Pancreas (tissue), 10 donors: ENCODE measurements around the gene OR6B1. TPM values are rescaled to one million over a fixed set of nuclear protein-coding genes. Genes with fewer than 3 reads are reported as not detected.

Experiments
- ATAC-seq, 4 donors: fragments of 200-7000 bp; cut with Tn5 transposase; one replicate each; pipeline versions ENCODE4 v1.8.0 to v1.9.1; 2020; ENCODE audit warnings: mild to moderate bottlenecking in 4 of 4, moderate library complexity in 4 of 4
- DNase-seq, 6 donors: peaks; one replicate each; pipeline ENCODE4 v3.0.0-alpha.2; 2020
- FAIRE-seq: peaks from 2 replicates; lab custom pipeline; 2012; peaks lifted over from hg19 to GRCh38; lab: Jason Lieb, UNC
- H3K27ac ChIP-seq, 4 donors: fragments of 200-600 bp; sonication (generic); 1 replicate in 3 of 4; 2 replicates in 1 of 4; pipeline versions ENCODE4 v1.5.0 to v1.8.0; 2020
- H3K27me3 ChIP-seq, 4 donors: fragments of 200-600 bp; one replicate each; pipeline ENCODE4 v1.8.0; 2021
- H3K36me3 ChIP-seq, 3 donors: fragments of 200-600 bp; sonication (generic) in 1 of 3; one replicate each; pipeline versions ENCODE4 v1.5.0 to v1.8.0; 2020 to 2021
- H3K4me1 ChIP-seq, 3 donors: fragments of 200-600 bp; one replicate each; pipeline ENCODE4 v1.8.0; 2021
- H3K4me3 ChIP-seq, 4 donors: fragments of 200-600 bp; sonication (generic) in 2 of 4; one replicate each; pipeline versions ENCODE4 v1.5.0 to v1.8.0; 2020 to 2021
- H3K9me3 ChIP-seq, 4 donors: fragments of 200-600 bp; one replicate each; pipeline ENCODE4 v1.8.0; 2021
- CTCF ChIP-seq, 4 donors: fragments of 200-600 bp; sonication (generic) in 3 of 4; IDR thresholded peaks; one replicate each; pipeline versions ENCODE4 v1.5.0 to v1.8.0; 2021; ENCODE audit warnings: antibody characterized with exemption in 4 of 4
- WGBS, 2 donors: extraction: QIAGEN DNeasy Blood & Tissue Kit; methylation state at CpG; one replicate each; pipeline ENCODE4 v1.1.7; 2013; 5-methylcytosine and 5-hydroxymethylcytosine counted together
- intact Hi-C, 3 donors: fragments of 100-400 bp; cut with DNase I; formaldehyde crosslinking; loops; one replicate each; pipeline versions ENCODE4 v1.11.1 to v1.14.2; 2022
- polyA plus RNA-seq, 2 donors: library from polyadenylated mRNA; stranded (reverse); fragments of 200-250 nt; gene quantifications; one replicate each; pipeline ENCODE4 v1.2.3, GENCODE V29; 2013
- total RNA-seq, 6 donors: library from RNA; stranded (reverse); fragmentation: NEBNext Ultra II Directional in 4 of 6; extraction: Animal tissue kit (Norgen Biotek cat#: 25700) in 4 of 6; gene quantifications; one replicate each; pipeline versions ENCODE4 v1.2.1 to v1.2.4, GENCODE V29; 2021 to 2023
- donor health status: healthy with polysubstance abuse.
- donor health status: DM: no; HTN: no; CAD: no; lungs with moderate emphysema.
- donor health status: DM: no; HTN: no; CAD: no.
- donor health status: control.
- donor health status: control.
- donor health status: Bipolar disorder and iron deficiency.
- donor health status: DM: yes; HTN: yes; CAD: no.
- donor health status: DM: no; HTN: no; CAD: no.
- donor health status: DM: no; HTN: no; CAD: no.
- donor health status: DM: yes; HTN: yes; CAD: no.

The OR6B1 gene
- total and polyA plus RNA-seq, 8 donors = not detected

DNA sequence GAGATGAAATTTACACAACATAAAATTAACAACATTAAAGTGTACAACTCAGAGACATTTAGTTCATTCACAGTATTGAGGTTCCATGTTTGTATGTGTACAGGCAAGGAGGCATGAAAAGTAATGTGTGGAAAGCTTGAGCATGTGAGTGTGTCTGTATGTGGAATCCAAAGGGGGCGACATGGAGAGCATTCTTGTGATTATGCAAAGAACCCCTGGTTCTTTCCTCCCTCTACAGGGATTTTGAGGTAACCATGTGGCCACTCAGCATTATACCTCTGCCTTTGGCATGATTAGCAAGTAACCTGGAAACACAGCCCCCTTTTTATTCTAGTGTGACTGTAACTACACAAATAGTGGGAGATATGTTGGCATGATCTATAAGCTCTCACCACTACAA lies 24.5 kb upstream of the OR6B1 start:
- Histone ChIP-seq H3K36me3 (no peaks in the 10 kb centered on the region), H3K27ac (no peak overlapping the region), H3K4me3 (no peak overlapping the region), H3K4me1 (peaks cover 0 to 7% (median 5%) of the 10 kb centered on the region in 3 donors), H3K27me3 (no peaks in the 10 kb centered on the region), H3K9me3 (no peaks in the 10 kb centered on the region)
- TF ChIP-seq CTCF (IDR thresholded peaks at IDR 0.05) = no peak
- FAIRE-seq (no peak), ATAC-seq (no peak), DNase-seq (no peak)
- intact Hi-C loops = no loop called here
- WGBS, 2 donors = 65 to 70% methylated on average over 1 of the region's 1 CpG

- no peak for FAIRE-seq
Observed at GRCh38 chr7:143978585-143978984, 21.5 kb upstream of the OR6B1 start.

GRCh38 chr7:143979359-143979758 lies 20.8 kb upstream of the OR6B1 start:
- peaks cover 0 to 7% (median 5%) of the 10 kb centered on the region in 3 donors for H3K4me1 ChIP-seq
- DNase-seq = no peak
- no peak for FAIRE-seq
- no peak overlapping the region for H3K27ac ChIP-seq
- TF ChIP-seq CTCF (IDR thresholded peaks at IDR 0.05) = no peak
- H3K27me3 ChIP-seq = no peaks in the 10 kb centered on the region
- peak in 1 of 4 donors; percentile 29 for ATAC-seq
- WGBS, 2 donors = 80 to 89% methylated on average over 1 of the region's 1 CpG
- H3K9me3 ChIP-seq = no peaks in the 10 kb centered on the region
- intact Hi-C loops = no loop called here
- no peak overlapping the region for H3K4me3 ChIP-seq
- no peaks in the 10 kb centered on the region for H3K36me3 ChIP-seq

More at GRCh38 chr7:143978585-143978984, 21.5 kb upstream of the OR6B1 start:
- no peak overlapping the region for H3K4me3 ChIP-seq
- 83 to 86% methylated on average over 2 of the region's 2 CpGs for WGBS, 2 donors
- intact Hi-C loops = no loop called here
- DNase-seq (no peak), ATAC-seq (no peak)
- no peaks in the 10 kb centered on the region for H3K27me3 ChIP-seq
- H3K4me1 ChIP-seq = peaks cover 0 to 7% (median 5%) of the 10 kb centered on the region in 3 donors
- no peaks in the 10 kb centered on the region for H3K36me3 ChIP-seq
- TF ChIP-seq CTCF (IDR thresholded peaks at IDR 0.05) = no peak
- no peak overlapping the region for H3K27ac ChIP-seq
- H3K9me3 ChIP-seq = no peaks in the 10 kb centered on the region

DNA sequence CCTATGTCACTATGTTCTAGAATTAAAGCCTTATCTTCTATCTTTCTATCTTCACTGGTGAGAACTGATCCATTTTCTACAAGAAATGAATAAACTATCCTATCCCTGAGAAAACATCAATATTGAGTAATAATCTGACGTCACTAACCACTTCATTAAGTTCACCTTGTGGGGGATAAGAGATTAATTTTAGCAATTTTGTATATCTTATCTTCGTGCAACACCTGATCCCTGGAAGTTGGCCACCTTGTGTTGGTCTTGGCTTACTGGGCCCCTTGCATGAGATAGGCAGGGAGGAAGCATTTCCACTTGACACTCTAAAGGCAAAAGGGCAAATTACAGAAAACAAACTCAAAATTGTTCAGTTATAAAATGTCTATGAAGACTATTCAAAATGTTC lies 20.1 kb upstream of the OR6B1 start:
- peak in 2 of 6 donors; percentile 4 to 33 for DNase-seq
- H3K27ac ChIP-seq = no peak overlapping the region
- peaks cover 0 to 7% (median 5%) of the 10 kb centered on the region in 3 donors for H3K4me1 ChIP-seq
- H3K4me3 ChIP-seq = no peak overlapping the region
- ATAC-seq = peak; percentile 29 to 66 (median 62)
- 12 to 16% methylated on average over 2 of the region's 2 CpGs for WGBS, 2 donors
- TF ChIP-seq CTCF (IDR thresholded peaks at IDR 0.05) = no peak
- H3K27me3 ChIP-seq = no peaks in the 10 kb centered on the region
- no peaks in the 10 kb centered on the region for H3K9me3 ChIP-seq
- no peak for FAIRE-seq
- intact Hi-C loops = no loop called here
- H3K36me3 ChIP-seq = no peaks in the 10 kb centered on the region

DNA sequence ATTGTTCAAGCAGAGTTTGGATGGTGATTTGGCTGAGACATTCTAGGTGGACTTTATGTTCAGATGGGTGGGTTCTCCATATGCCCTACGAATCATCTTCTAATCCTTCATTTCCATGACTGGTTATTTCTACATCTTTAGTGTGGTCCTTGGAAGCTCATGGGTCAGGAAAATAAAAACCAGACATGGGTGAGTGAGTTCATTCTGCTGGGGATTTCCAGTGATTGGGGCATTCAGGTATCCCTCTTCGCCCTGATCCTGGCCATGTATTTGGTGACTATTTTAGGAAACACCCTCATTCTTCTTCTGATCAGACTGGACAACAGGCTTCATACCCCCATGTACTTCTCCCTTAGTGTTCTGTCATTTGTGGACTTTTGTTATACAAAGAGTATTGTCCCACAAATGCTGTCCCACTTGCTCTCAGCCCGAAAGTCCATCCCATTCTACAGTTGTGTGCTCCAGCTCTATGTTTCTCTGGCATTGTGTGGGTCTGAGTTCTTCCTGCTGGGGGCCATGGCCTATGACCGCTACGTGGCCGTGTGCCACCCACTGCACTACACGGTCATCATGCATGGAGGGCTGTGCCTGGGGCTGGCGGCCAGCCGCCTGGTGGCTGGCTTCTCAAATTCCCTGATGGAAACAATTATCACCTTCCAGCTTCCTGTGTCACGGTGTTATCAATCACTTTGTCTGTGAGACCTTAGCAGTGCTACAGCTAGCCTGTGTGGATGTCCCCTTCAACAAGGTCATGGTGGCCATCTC lies 19.2 kb upstream of the OR6B1 start:
- no peaks in the 10 kb centered on the region for H3K27me3 ChIP-seq
- H3K4me3 ChIP-seq = no peak overlapping the region
- ATAC-seq (no peak), FAIRE-seq (no peak), DNase-seq (no peak)
- 96% methylated on average over 10 of the region's 10 CpGs for whole genome bisulfite sequencing, 2 donors
- no peaks in the 10 kb centered on the region for H3K36me3 ChIP-seq
- intact Hi-C loops = no loop called here
- no peak for TF ChIP-seq CTCF (IDR thresholded peaks at IDR 0.05)
- peaks cover 0 to 7% (median 5%) of the 10 kb centered on the region in 3 donors for H3K4me1 ChIP-seq
- no peaks in the 10 kb centered on the region for H3K9me3 ChIP-seq
- H3K27ac ChIP-seq = no peak overlapping the region
